HL-60 (cell line): Measurements from ENCODE around the gene SCUBE2.

ENCODE experiments used
- DNase-seq, 2 experiments: peaks; one replicate each; pipeline ENCODE4 v3.0.0-alpha.2; 2010 to 2020; ENCODE audit warnings: low read depth in 1 of 2, low spot score in 1 of 2
- H3K27ac ChIP-seq: fragments of 250-450 bp; sonication (Bioruptor Pico); replicated peaks from 2 replicates; pipeline ENCODE4 v1.5.1; 2020; ENCODE audit warnings: mild to moderate bottlenecking, moderate library complexity
- H3K27me3 ChIP-seq: fragments of 250-450 bp; sonication (Bioruptor Pico); 2 replicates; pipeline ENCODE4 v1.5.1; 2021; ENCODE audit warnings: mild to moderate bottlenecking, moderate library complexity; ENCODE audit not compliant: insufficient read depth, poor library complexity, severe bottlenecking
- H3K4me3 ChIP-seq: replicated peaks from 2 replicates; pipeline ENCODE4 v1.5.1; 2011; ENCODE audit warnings: mild to moderate bottlenecking, control low read depth, low read length; ENCODE audit not compliant: insufficient read depth
- GABPA ChIP-seq: IDR thresholded peaks from 2 replicates; pipeline ENCODE4 v1.6.1; 2012; ENCODE audit warnings: low read depth
- POLR2AphosphoS5 ChIP-seq: IDR thresholded peaks from 2 replicates; pipeline ENCODE4 v1.6.1; 2012; ENCODE audit warnings: low read depth
- SPI1 ChIP-seq: IDR thresholded peaks from 2 replicates; pipeline ENCODE4 v1.6.1; 2012; ENCODE audit warnings: low read depth, mild to moderate bottlenecking, borderline replicate concordance
- TF ChIP-seq, protein P1 (sequence below): IDR thresholded peaks from 2 replicates; pipeline ENCODE4 v1.6.1; 2012; ENCODE audit warnings: low read depth; ENCODE audit not compliant: insufficient replicate concordance
- TF ChIP-seq, protein P2 (sequence below): IDR thresholded peaks from one replicate; pipeline ENCODE4 v1.5.1; 2011; ENCODE audit warnings: low read length, control low read depth, inconsistent platforms; ENCODE audit not compliant: insufficient read depth

Gene SCUBE2

DNA sequence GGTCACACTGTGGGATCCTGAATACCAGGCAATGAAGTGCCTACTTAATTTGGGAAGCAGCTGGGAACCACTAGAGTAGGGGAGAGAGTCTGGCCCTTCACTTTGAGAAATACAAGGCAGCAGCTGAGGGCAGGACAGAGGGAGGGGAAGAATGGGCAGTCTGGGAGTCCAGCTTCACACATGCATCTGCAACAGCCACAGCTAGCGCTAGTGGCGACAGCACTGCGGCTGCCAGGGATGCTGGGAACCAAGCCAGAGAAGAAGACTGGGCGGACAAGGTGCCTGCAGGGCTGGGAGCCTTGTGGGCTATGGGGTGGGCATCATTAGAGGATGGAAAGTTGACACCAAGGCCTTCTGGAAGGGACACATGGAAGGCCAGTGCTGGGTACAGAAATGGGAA is 15.8 kb downstream of the SCUBE2 start:
- Histone ChIP-seq H3K27me3 (no peaks in the 10 kb centered on the region), H3K27ac (no peak overlapping the region), H3K4me3 (no peak overlapping the region)
- no peak for DNase-seq
- TF ChIP-seq, protein P1, sequence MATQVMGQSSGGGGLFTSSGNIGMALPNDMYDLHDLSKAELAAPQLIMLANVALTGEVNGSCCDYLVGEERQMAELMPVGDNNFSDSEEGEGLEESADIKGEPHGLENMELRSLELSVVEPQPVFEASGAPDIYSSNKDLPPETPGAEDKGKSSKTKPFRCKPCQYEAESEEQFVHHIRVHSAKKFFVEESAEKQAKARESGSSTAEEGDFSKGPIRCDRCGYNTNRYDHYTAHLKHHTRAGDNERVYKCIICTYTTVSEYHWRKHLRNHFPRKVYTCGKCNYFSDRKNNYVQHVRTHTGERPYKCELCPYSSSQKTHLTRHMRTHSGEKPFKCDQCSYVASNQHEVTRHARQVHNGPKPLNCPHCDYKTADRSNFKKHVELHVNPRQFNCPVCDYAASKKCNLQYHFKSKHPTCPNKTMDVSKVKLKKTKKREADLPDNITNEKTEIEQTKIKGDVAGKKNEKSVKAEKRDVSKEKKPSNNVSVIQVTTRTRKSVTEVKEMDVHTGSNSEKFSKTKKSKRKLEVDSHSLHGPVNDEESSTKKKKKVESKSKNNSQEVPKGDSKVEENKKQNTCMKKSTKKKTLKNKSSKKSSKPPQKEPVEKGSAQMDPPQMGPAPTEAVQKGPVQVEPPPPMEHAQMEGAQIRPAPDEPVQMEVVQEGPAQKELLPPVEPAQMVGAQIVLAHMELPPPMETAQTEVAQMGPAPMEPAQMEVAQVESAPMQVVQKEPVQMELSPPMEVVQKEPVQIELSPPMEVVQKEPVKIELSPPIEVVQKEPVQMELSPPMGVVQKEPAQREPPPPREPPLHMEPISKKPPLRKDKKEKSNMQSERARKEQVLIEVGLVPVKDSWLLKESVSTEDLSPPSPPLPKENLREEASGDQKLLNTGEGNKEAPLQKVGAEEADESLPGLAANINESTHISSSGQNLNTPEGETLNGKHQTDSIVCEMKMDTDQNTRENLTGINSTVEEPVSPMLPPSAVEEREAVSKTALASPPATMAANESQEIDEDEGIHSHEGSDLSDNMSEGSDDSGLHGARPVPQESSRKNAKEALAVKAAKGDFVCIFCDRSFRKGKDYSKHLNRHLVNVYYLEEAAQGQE: no peak
- TF ChIP-seq GABPA: no peak
- no peak for TF ChIP-seq SPI1
- no peak for TF ChIP-seq POLR2AphosphoS5
- TF ChIP-seq, protein P2, sequence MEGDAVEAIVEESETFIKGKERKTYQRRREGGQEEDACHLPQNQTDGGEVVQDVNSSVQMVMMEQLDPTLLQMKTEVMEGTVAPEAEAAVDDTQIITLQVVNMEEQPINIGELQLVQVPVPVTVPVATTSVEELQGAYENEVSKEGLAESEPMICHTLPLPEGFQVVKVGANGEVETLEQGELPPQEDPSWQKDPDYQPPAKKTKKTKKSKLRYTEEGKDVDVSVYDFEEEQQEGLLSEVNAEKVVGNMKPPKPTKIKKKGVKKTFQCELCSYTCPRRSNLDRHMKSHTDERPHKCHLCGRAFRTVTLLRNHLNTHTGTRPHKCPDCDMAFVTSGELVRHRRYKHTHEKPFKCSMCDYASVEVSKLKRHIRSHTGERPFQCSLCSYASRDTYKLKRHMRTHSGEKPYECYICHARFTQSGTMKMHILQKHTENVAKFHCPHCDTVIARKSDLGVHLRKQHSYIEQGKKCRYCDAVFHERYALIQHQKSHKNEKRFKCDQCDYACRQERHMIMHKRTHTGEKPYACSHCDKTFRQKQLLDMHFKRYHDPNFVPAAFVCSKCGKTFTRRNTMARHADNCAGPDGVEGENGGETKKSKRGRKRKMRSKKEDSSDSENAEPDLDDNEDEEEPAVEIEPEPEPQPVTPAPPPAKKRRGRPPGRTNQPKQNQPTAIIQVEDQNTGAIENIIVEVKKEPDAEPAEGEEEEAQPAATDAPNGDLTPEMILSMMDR: no peak

DNA sequence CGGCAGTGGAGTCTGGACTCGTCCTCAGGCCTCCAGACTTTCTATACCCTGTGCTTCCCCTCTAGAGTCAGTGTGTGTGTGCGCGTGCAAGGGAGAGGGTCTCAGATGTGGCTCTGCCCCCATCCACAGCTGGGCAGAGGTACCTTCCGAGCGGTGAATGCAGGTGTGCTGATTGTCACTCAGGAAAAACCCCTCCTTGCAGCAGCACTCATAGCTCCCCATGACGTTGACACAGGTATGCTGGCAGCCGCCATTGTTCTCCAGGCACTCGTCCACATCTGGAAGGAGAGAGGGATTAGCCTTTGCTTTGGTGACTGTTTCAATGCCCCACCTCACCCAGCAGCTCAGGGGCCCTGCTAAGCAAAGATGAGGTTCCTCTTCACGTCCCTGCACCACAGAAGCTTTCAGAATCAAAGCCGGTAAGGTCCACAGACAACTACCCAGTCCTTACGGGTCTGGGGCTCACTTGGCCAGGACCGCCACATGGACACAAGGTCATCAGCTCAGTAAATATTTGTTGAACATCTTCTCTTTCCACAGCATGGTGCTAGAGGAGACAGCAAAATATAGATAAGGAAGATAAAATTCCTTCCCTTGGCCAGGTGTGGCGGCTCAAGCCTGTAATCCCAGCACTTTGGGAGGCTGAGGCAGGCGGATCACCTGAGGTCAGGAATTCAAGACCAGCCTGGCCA is 16.9 kb downstream of the SCUBE2 start:
- H3K27ac ChIP-seq: no peak overlapping the region
- no peak overlapping the region for H3K4me3 ChIP-seq
- TF ChIP-seq GABPA: no peak
- no peak for TF ChIP-seq POLR2AphosphoS5
- TF ChIP-seq, protein P1: no peak
- no peak for DNase-seq
- H3K27me3 ChIP-seq: no peaks in the 10 kb centered on the region

DNA sequence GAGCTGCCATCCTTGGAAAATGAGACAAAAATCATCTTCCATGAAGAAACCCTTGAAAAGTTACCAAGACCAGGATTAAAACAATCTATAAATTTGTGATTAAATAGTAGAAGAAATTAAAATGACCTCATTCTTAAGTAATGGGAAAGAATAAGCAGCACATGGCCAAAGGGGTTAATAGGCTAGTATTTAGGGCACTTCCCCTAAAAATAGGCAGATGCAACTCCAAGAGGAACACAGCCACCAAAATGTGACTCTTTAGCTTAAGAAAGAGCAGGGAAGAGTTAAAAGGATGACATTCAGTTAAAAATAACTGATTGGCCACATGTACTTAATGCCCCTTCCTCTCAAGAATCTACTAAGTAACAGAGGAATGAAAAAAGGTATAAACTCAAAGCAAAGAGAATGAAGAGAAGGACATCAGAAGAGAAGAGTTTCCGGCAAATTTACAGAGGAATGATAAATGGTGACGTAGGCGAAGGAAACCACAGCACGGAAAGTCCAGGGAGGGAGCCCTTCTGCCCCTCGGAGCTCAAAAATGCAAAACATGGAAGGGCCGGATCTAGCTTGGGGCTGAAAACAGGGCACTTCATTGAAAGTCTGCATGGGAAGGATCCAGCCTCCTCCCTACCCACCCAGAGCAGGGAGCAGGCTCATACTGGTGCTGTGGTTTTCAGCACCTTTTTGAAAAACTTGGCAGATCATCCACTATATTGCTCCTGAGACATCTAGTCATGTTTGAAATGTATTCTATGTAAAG is 17.8 kb downstream of the SCUBE2 start:
- Histone ChIP-seq H3K4me3 (no peak overlapping the region), H3K27me3 (no peaks in the 10 kb centered on the region), H3K27ac (no peak overlapping the region)
- TF ChIP-seq POLR2AphosphoS5 (no peak), GABPA (no peak), SPI1 (peak; percentile 20; the same call in 1 of the 2 replicates)
- TF ChIP-seq, protein P2: no peak
- TF ChIP-seq, protein P1: no peak
- DNase-seq: no peak
